22Rv1 (cell line): ENCODE data around the gene MMAB.

ENCODE experiments used
- H3K27ac ChIP-seq: fragments of 450-650 bp; 2 replicates; pipeline ENCODE4 v1.5.1; 2017
- CTCF ChIP-seq: fragments of 450-650 bp; IDR thresholded peaks from 2 replicates; pipeline ENCODE4 v1.5.1; 2017; ENCODE audit warnings: mild to moderate bottlenecking
- ZFX ChIP-seq: fragments of 450-650 bp; IDR thresholded peaks from 2 replicates; pipeline ENCODE4 v1.6.1; 2017; ENCODE audit warnings: antibody characterized with exemption, borderline replicate concordance

MMAB gene

DNA sequence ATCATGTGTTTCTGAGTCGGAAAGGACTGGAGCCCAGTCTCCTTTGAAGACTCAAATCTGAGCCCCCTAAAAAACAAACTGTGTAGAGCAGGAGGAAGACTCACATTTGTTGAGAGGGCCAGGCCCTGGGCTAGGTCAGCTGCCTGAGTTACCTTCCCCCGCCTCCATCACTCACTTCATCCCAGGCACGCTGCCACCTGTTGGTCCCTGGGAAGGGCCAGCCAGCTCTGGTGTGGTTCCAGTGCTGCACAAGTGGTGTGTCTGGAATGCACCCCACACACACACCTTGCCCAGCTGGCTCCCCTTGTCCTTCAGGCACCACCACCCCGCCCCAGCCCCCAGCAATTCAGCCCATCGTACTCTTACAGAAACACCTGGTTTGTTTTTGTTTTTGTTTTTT lies 9.3 kb upstream of the MMAB start:
- no peak overlapping the region for H3K27ac ChIP-seq
- TF ChIP-seq CTCF (peak; percentile 17; the same call in 1 of the 2 replicates), ZFX (no peak)

- H3K27ac ChIP-seq: no peak overlapping the region
- no peak for TF ChIP-seq CTCF
- TF ChIP-seq ZFX: no peak
Observed at GRCh38 chr12:109581856-109582255, 8.6 kb upstream of the MMAB start.

DNA sequence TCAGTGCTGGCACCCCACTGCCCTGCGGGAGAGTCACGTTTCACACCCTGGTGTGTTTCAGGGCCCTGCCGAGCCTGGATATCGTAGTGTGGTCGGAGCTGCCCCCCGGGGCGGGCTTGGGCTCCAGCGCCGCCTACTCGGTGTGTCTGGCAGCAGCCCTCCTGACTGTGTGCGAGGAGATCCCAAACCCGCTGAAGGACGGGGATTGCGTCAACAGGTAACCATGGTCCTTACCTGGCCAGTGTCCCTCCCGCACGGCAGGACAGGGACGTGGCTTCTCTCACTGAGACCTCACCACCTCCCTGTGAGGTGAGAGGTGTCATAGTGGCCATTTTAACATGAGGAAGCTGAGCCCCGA lies 8.0 kb upstream of the MMAB start:
- no peak for TF ChIP-seq ZFX
- H3K27ac ChIP-seq: no peak overlapping the region

- no peak overlapping the region for H3K27ac ChIP-seq
- TF ChIP-seq CTCF: no peak
- no peak for TF ChIP-seq ZFX
Observed at GRCh38 chr12:109580684-109581333, 7.5 kb upstream of the MMAB start.

DNA sequence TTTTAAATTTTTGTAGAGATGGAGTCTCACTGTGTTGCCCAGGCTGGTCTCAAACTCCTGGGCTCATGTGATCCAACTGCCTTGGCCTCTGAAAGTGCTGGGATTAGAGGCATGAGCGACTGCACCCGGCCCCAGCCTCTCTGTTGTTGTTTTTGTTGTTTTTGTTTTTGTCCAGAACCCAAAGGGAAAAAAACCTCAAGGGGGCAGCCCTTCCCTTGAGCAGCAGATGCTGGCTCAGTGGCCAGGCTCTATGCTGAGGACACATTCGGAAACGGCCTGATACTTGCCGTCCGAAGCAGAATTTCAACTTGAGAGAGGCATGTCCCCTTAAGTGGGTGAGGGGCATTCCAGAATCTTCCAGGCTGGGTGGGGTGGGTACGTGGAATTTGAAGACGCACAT lies 7.0 kb upstream of the MMAB start:
- TF ChIP-seq CTCF (no peak), ZFX (no peak)
- H3K27ac ChIP-seq: no peak overlapping the region

- H3K27ac ChIP-seq: no peak overlapping the region
- no peak for TF ChIP-seq ZFX
- TF ChIP-seq CTCF: no peak
Observed at GRCh38 chr12:109579639-109580038, 6.3 kb upstream of the MMAB start.

GRCh38 chr12:109578330-109578927 lies 5.1 kb upstream of the MMAB start:
- no peak overlapping the region for H3K27ac ChIP-seq
- TF ChIP-seq ZFX (no peak), CTCF (no peak)

DNA sequence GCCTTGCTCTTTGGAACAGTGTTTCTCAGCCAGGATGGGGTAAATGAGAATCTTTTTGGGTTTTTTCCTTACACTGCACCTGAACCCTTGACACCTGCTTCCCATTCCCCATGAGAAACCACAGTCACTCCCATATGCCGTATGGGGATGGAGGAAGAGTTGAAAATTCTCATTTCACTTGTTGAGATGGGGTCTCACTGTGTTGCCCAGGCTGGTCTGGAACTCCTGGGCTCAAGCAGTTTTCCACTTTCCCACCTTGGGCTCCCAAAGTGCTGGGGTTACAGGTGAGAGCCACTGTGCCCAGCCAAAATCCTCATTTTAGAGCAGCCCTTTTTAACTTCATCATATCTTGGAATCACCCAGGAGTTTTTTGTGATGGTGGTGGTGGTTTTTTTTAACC lies 4.0 kb upstream of the MMAB start:
- TF ChIP-seq ZFX (no peak), CTCF (no peak)

More for the DNA sequence above, 4.0 kb upstream of the MMAB start:
- H3K27ac ChIP-seq: 0 out of 2 replicates have a peak overlapping the region, but pooled peaks have one; percentile 6
